ENCODE measurements around the gene IL4I1. TPM values are rescaled to one million over a fixed set of nuclear protein-coding genes. Genes with fewer than 3 reads are reported as not detected.

Gene IL4I1
- total RNA-seq, 1 experiment from 2014 or later, result 0.18 TPM

DNA sequence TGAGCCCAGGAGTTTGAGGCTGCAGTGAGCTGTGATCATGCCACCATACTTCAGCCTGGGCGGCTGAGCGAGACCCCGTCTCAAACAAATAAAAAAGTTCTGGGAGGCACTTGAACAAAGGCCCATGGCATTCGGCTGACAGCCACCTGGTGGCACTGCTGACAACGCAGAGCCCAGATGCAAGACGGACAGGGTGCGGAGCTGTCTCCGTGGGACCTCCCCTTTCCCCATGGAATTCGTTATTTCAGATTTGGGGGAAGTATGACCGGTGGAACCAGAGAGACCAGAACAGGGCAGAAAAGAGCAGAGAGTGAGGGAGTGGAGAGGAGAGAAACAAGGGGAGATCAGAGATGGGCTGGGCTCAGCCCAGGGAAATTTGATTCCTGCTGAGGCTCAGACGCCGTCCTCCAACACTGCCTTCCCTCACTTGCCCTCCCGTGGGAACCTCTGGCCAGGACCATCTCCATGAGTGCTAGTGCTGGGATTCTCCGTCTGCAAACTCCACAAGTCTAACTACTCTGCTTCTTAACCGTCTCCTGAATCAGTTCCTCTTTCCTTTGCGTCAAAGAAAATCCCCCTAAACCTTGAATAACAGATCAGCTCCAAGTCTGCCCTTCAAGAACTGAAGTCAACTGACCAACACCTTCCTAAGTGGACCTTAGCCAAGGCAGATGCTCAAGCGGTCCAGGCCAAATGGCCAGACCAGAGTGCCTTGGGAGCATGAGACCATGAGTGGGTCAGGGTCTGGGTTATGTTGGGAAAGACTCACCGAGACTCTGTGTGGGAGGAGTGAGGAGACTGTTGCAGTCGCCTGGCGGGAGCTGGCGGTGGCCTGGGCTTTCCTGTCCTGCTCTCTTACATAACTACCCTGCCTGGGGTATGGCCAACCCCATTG lies 20.4 kb upstream of the IL4I1 start:
- no peak for DNase-seq (ENCODE audit: low read depth in 1 of 2, low spot score in 2 of 2)
- Histone ChIP-seq H3K27me3 (replicated peaks) (no peaks in the 10 kb centered on the region), H3K4me1 (replicated peaks) (no peaks in the 10 kb centered on the region), H3K27ac (no peak overlapping the region), H3K4me3 (no peak overlapping the region), H3K36me3 (peaks cover 93% of the 10 kb centered on the region), H3K9me3 (replicated peaks) (no peaks in the 10 kb centered on the region)

DNA sequence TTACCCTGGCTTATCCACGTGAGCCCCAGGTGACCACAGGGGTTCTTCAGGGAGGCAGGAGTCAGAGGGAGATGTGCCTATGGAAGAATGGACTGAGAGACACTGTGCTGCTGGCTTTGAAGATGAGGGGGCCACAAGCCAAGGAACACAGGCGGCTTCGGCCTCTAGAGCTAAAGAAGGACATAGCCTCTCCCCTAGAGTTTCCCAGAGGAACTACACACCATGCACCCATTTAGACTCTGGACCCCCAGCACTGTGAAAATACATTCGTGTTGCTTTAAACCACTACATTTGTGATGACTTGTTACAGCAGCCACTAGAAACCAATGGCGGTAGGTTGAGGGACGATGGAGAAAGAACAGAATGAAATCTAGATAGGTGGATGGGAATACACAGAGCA lies 18.6 kb upstream of the IL4I1 start:
- Histone ChIP-seq H3K27ac (no peak overlapping the region), H3K9me3 (replicated peaks) (no peaks in the 10 kb centered on the region), H3K4me3 (no peak overlapping the region), H3K4me1 (replicated peaks) (no peaks in the 10 kb centered on the region), H3K27me3 (replicated peaks) (no peaks in the 10 kb centered on the region), H3K36me3 (peaks cover 88% of the 10 kb centered on the region)
- no peak for DNase-seq (ENCODE audit: low read depth in 1 of 2, low spot score in 2 of 2)

DNA sequence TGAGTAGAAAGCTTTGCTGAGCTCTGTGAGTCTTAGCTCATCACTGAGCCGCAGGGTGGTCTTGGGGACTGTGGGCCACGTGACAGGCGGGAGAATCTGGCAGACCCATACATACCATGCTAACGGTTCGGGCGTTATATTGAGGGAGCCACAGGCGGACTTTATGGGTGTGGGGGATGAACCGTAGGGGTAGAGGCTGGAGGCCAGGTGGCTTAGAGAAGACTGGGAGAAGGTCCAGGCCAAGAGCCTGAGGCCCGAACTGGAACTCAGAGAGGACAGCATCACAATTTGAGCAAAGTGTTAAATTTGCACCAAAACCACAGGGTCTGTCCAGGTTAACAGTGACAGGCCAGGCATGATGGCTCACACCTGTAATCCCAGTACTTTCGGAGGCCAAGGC lies 17.0 kb upstream of the IL4I1 start:
- H3K36me3 ChIP-seq, result peaks cover 89% of the 10 kb centered on the region
- H3K27me3 ChIP-seq (replicated peaks), result no peaks in the 10 kb centered on the region
- H3K4me1 ChIP-seq (replicated peaks), result no peaks in the 10 kb centered on the region
- no peaks in the 10 kb centered on the region for H3K9me3 ChIP-seq (replicated peaks)
- H3K4me3 ChIP-seq, result no peak overlapping the region
- DNase-seq (ENCODE audit: low read depth in 1 of 2, low spot score in 2 of 2), result no peak
- H3K27ac ChIP-seq, result no peak overlapping the region

DNA sequence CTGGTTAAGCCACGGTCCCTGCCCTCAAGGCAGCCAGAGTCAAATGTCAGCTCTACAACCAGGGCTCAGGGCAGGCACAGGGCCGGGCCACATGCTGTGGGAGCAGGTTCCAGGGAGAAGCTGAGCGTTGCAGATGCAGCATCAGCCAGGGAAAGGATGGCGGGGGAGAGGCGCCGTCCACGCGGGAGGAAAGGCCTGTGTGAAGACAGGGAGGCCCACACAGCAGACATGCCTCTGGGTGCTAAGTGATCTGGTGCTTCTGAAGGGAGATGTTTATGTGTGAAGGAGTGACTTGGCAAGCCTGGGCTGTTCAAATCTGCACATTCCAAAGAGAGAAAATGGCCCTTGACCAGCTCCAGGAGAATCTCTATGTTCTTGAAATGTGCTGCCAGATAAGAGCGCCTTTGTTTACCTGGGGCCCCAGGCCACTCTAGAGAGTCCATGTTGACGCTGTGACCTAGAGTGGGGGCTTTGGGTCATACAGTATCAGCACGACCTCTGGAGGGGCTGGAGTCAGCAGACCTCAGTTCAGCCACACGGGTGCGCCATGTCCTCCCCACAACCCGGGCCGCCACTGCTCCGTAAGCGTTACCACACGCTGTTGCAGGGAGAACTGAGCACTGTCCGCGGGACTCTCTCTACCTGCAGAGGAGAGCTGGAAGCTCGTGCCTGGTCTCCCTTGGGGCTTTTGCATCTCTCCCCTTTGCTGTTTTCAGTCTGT lies 16.4 kb upstream of the IL4I1 start:
- no peaks in the 10 kb centered on the region for H3K9me3 ChIP-seq (replicated peaks)
- H3K4me1 ChIP-seq (replicated peaks), result no peaks in the 10 kb centered on the region
- no peaks in the 10 kb centered on the region for H3K27me3 ChIP-seq (replicated peaks)
- DNase-seq (ENCODE audit: low read depth in 1 of 2, low spot score in 2 of 2), result no peak
- no peak overlapping the region for H3K4me3 ChIP-seq
- H3K36me3 ChIP-seq, result peaks cover 90% of the 10 kb centered on the region
- H3K27ac ChIP-seq, result no peak overlapping the region

DNA sequence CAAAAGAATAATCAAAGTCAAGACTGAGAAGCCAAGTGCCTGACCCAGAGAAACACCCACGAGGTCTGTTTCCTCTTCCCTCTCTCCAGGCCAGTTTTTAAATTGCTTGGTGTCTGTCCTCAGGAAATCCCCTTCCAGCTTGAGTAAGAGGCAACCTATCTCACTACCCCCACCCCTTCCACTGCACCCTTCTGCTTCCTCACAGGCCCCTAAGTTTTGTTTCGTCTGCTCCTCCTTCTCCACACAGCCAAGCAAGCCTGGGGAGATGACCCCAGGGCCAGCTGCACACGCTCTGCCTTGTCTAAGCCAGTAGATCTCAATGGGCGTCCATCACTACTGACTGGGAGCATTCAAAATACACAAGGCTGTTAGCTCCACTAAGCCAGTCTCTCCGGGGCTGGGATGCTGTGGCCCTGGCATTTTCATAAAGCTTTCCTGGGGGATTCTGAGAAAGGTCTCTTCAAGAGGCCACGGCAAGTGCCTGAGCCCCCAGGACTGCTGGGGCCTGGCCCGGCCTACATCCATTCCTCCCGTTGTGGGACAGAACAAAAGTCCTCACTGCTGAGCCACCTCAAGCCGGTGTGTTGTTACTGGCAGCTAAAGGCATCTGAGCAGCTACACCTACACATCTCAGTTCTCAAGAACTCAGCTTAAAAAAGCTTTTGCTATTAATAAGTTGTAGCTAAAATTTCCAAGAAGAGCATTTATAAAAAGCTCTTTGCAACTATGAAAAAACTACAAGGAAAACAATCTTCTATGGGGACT lies 14.9 kb upstream of the IL4I1 start:
- Histone ChIP-seq H3K4me1 (replicated peaks) (no peaks in the 10 kb centered on the region), H3K9me3 (replicated peaks) (no peaks in the 10 kb centered on the region), H3K27me3 (replicated peaks) (no peaks in the 10 kb centered on the region), H3K27ac (no peak overlapping the region), H3K4me3 (no peak overlapping the region), H3K36me3 (peaks cover 90% of the 10 kb centered on the region)
- DNase-seq (ENCODE audit: low read depth in 1 of 2, low spot score in 2 of 2), result no peak

DNA sequence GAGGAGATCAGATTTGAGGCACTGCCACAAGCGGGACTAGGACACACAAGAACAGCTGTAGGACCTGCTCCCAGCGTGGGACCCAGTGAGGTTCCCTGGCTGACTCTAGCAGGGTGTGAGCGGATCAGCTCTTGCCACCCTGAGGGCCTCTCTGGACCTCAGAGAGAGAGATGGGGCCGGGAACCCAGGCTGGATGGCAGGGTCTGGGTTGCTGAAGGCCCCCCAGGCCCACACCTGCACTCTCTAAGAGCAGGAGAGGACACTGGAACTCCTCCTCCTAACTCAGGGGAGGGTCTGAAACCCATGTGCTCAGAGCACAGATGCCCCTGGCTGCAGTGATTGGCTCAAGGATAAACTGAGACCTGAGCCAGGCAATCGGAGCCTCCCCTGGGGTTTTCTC lies 13.5 kb upstream of the IL4I1 start:
- no peaks in the 10 kb centered on the region for H3K4me1 ChIP-seq (replicated peaks)
- H3K9me3 ChIP-seq (replicated peaks), result no peaks in the 10 kb centered on the region
- H3K4me3 ChIP-seq, result no peak overlapping the region
- no peak overlapping the region for H3K27ac ChIP-seq
- H3K36me3 ChIP-seq, result peaks cover 88% of the 10 kb centered on the region
- H3K27me3 ChIP-seq (replicated peaks), result no peaks in the 10 kb centered on the region
- DNase-seq (ENCODE audit: low read depth in 1 of 2, low spot score in 2 of 2), result no peak

DNA sequence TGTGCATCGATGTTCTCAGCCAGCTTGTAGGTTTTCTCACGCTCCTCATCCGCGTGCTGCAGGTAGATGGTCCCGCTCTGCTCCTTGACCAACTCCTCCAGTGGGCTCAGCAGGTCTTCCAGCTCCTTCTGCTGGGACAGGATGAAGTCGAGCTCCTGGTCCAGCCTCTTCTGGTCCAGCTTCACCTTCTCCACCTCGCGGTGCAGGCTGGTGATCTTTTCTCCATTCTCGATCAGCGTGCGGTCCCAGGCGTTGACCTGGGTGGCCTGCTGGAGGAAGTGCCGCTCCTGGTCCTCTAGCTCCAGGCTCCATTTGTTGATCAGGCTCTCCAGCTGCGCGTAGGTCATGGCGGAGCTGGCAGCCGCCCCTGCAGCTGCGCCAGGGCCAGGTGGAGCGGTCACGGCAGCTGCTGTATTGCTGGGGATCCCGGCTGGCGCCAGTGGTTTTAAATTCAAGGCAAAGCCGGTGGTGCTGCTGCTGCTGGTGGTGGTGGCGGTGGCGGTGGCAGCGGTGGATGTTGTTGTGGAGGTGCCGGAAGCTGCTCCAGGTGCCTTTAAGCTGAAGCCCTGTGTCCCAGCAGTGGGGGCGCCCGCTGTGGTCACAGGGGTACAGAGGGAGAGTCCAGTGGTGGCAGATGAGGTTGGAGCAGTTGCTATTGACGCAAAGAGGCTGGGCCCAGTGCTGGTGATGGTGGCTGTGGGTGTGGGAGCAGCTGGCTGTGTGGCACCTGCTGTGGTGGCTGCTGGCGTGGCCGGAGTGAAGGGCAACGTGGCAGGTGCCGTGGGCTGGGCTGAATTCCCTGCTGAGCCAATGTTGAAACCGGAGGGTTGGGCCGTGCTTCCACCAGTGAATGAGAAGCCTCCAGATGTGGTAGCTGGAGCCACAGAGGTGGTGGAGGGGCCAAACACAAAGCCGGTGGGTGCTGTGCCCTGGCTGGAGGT lies 12.1 kb upstream of the IL4I1 start:
- no peaks in the 10 kb centered on the region for H3K9me3 ChIP-seq (replicated peaks)
- no peak overlapping the region for H3K4me3 ChIP-seq
- H3K27ac ChIP-seq, result no peak overlapping the region
- H3K4me1 ChIP-seq (replicated peaks), result no peaks in the 10 kb centered on the region
- H3K27me3 ChIP-seq (replicated peaks), result no peaks in the 10 kb centered on the region
- peaks cover 75% of the 10 kb centered on the region for H3K36me3 ChIP-seq
- no peak for DNase-seq (ENCODE audit: low read depth in 1 of 2, low spot score in 2 of 2)

DNA sequence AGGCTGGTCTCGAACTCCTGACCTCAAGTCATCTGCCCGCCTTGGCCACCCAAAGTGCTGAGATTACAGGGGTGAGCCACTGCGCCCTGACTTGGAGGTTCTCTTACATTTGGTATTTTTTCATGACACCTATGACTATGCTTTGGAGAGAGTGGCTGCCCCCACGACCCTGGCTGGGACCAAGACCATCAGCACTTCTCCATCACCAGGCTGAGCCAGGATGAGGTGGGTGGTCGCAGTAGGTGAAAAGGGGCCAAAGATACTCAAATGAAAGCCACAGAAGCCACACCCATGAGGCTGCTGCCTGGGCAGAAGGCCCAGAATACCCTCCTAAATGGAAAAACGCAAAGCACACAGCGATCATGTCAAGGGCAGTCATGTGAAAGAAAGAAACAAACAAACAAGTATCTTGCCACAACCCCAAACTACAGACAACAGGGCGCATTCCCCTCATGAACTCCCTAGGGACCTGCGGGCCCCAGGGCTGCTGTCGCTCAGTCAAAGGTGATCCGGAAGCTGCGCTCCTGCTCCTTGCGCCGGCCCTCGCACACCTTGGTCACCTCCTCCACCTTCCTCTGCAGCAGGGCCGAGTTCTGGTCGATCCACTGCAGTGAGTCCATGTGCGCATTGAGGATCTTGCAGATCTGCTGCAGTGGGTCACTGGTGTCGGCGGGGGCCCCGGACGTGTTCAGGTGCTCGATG lies 11.2 kb upstream of the IL4I1 start:
- Histone ChIP-seq H3K27me3 (replicated peaks) (no peaks in the 10 kb centered on the region), H3K4me3 (no peak overlapping the region), H3K4me1 (replicated peaks) (no peaks in the 10 kb centered on the region), H3K27ac (no peak overlapping the region), H3K36me3 (peaks cover 67% of the 10 kb centered on the region), H3K9me3 (replicated peaks) (no peaks in the 10 kb centered on the region)
- DNase-seq (ENCODE audit: low read depth in 1 of 2, low spot score in 2 of 2), result no peak

DNA sequence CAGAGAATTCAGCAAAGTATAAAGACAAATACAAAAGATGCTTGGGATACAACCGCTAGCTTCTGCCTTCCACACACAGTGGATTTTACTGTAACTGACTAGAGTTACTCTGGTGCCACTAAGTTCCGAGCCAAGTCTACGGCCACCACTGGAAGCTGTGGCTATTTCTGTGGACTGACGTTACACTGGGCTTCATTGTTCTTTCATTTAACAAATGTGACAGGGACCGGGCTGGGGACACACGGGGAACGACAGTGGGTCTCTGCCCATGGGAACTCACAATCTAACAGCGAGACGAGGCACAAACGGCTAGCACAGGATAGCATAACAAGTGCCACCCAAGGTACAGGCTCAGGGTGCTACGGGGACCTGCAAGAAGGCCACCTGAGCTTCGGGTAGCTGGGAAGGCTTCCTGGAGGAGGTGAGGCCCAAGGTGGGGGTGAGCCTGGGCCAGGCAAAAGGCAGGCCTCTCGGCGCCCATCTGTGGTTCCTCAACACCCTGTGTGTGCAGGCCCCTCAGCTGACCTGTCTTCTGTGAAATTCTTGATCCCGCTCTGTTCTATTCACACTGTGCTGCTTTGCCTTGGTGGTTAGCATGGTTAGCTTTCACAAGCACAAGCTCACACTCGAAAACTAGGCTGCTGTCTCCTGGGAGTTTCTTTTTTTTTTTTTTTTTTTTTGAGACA lies 10.3 kb upstream of the IL4I1 start:
- DNase-seq (ENCODE audit: low read depth in 1 of 2, low spot score in 2 of 2), result no peak
- peaks cover 59% of the 10 kb centered on the region for H3K36me3 ChIP-seq
- no peaks in the 10 kb centered on the region for H3K27me3 ChIP-seq (replicated peaks)
- H3K27ac ChIP-seq, result no peak overlapping the region
- no peak overlapping the region for H3K4me3 ChIP-seq
- H3K9me3 ChIP-seq (replicated peaks), result no peaks in the 10 kb centered on the region
- no peaks in the 10 kb centered on the region for H3K4me1 ChIP-seq (replicated peaks)

DNA sequence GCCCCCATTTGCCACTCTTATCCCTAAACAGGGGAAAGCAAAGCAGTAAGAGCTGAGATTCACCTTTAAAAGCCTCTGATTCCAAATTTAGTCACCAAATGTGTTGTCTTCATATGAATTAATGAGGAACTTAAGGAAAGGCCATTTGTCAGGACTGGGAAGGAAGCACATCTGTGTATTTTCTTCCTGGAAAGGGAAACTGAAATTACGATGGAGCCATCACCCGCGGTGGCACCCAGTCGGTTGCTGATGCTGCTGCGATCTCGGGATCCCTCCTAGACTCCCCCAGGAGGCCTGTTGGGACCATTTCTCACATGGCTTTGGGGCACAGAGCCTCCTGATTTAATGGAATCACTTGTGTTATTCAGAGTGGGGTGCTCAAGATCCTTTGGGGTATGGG lies 7.4 kb upstream of the IL4I1 start:
- peaks cover 35% of the 10 kb centered on the region for H3K36me3 ChIP-seq
- DNase-seq (ENCODE audit: low read depth in 1 of 2, low spot score in 2 of 2), result no peak
- H3K4me3 ChIP-seq, result no peak overlapping the region
- H3K9me3 ChIP-seq (replicated peaks), result no peaks in the 10 kb centered on the region
- no peak overlapping the region for H3K27ac ChIP-seq
- no peaks in the 10 kb centered on the region for H3K27me3 ChIP-seq (replicated peaks)
- no peaks in the 10 kb centered on the region for H3K4me1 ChIP-seq (replicated peaks)

DNA sequence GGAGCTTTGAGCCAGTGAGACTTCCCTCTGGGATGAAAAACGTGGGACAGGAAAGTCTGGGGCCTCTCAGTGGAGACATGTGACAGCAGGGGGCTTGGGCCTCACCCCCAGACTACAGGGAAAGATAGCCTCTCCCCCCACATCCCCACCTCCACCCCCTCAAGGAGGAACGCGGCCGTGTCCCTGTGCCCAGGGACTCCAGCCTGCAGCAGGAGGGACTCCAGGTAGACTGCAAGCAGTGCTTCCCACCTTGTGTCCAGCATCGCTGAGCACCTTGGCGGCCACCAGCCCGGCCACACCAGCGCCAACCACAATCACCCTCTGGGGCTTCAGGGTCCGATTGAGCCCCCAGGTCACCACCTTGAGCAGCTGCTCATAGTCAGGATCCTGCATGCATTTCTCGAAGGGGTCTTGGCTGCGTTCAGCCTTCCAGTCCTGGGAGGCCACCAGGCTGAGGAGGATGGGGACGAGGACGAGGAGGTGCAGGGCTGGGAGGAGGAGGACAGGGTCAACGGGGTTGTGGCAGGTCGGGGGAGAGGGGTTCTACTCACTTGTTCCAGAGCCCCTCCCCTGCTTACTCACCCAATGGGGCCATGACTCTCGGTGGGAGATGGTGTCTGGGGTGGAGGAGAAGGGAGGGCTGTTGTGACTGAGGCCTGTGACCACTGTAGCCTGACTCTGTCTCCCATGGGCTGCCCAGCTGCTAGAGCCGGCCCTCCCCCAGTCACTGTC lies 955 bp downstream of the IL4I1 start:
- no peak overlapping the region for H3K27ac ChIP-seq
- H3K4me3 ChIP-seq, result no peak overlapping the region
- H3K4me1 ChIP-seq (replicated peaks), result peaks cover 15% of the 10 kb centered on the region
- H3K36me3 ChIP-seq, result no peaks in the 10 kb centered on the region
- H3K27me3 ChIP-seq (replicated peaks), result no peaks in the 10 kb centered on the region
- no peak for DNase-seq (ENCODE audit: low read depth in 1 of 2, low spot score in 2 of 2)
- H3K9me3 ChIP-seq (replicated peaks), result no peaks in the 10 kb centered on the region

Data from SJSA1 (cell line).